Vagina (tissue), 2 donors: ENCODE measurements around the gene TLCD3A. TPM values are rescaled to one million over a fixed set of nuclear protein-coding genes. Genes with fewer than 3 reads are reported as not detected.

Source experiments
- DNase-seq, 2 donors: peaks; one replicate each; pipeline ENCODE4 v3.0.0-alpha.2; 2017; ENCODE audit errors: extremely low spot score in 2 of 2
- H3K27ac ChIP-seq: fragments of 200-600 bp; sonication (generic); one replicate; pipeline ENCODE4 v1.5.1; 2019
- H3K27me3 ChIP-seq: fragments of 200-600 bp; sonication (generic); one replicate; pipeline ENCODE4 v1.5.1; 2019
- H3K36me3 ChIP-seq, 2 donors: fragments of 200-600 bp; sonication (generic); one replicate each; pipeline ENCODE4 v1.5.1; 2017 to 2019
- H3K4me1 ChIP-seq: fragments of 200-600 bp; sonication (generic); one replicate; pipeline ENCODE4 v1.5.1; 2019
- H3K4me3 ChIP-seq, 2 donors: fragments of 200-600 bp; sonication (generic); 1 replicate in 1 of 2; 2 replicates in 1 of 2; pipeline ENCODE4 v1.5.1; 2016 to 2019
- H3K9me3 ChIP-seq: fragments of 200-600 bp; sonication (generic); one replicate; pipeline ENCODE4 v1.5.1; 2019
- CTCF ChIP-seq, 3 experiments: fragments of 450-650 bp in 2 of 3; fragments of 200-600 bp in 1 of 3; sonication (generic) in 1 of 3; IDR thresholded peaks; one replicate each; pipeline ENCODE4 v1.5.1; 2017 to 2019; ENCODE audit warnings: antibody characterized with exemption in 3 of 3, mild to moderate bottlenecking in 2 of 3, moderate library complexity in 2 of 3
- POLR2A ChIP-seq, 2 donors: fragments of 450-650 bp; IDR thresholded peaks; one replicate each; pipeline ENCODE4 v1.6.1; 2017; ENCODE audit warnings: antibody characterized with exemption in 2 of 2, mild to moderate bottlenecking in 2 of 2, moderate library complexity in 2 of 2
- POLR2AphosphoS5 ChIP-seq, 2 donors: sonication (generic); formaldehyde crosslinking; IDR thresholded peaks; one replicate each; pipeline ENCODE4 v1.9.0; 2017; ENCODE audit warnings: antibody characterized with exemption in 2 of 2, mild to moderate bottlenecking in 2 of 2, low read depth in 1 of 2; ENCODE audit not compliant: insufficient read depth in 1 of 2
- intact Hi-C: fragments of 100-400 bp; cut with DNase I; formaldehyde crosslinking; loops from one replicate; pipeline ENCODE4 v1.15.1; 2023
- total RNA-seq: library from RNA; depleted of rRNA; stranded (reverse); fragments of >200 nt; gene quantifications from one replicate; pipeline ENCODE4 v1.2.3, GENCODE V29; 2016

The TLCD3A gene
- total RNA-seq, 1 donor from 2014 or later: 18.7 TPM

DNA sequence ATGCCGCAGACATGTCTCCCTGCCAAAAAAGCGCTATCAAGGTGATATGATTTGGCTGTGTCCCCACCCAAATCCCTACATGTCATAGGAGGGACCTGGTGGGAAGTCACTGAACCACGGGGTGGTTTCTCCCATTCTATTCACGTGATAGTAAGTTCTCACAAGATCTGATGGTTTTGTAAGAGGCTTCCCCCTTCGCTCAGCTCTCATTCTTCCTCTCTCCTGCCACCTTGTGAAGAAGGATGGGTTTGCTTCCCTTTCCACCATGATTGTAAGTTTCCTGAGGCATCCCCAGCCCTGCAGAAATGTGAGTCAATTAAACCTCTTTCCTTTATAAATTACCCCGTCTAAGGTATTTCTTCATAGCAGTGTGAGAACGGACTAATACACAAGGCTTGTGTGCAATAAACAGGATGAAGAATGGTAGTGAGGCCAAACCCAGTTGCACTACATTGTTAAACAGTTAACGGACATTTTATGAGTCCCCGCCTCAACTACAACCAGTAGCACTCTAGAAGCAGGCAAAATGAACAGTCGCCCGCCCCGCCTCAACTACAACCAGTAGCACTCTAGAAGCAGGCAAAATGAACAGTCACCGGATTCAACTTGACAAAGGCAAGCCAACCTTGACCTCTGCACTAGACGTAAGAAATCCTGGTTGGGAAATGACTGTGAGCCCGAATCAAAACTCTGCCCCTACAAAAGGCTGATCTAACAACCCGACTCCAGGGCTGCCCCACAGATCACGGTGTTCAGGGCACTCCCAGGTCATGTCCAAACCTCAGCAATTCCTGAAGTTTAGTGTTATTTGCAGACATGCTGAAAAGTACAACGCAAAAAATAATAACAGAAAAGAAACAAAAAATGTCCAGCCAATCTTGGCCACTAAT lies 44.1 kb upstream of the TLCD3A start:
- TF ChIP-seq POLR2AphosphoS5 (IDR thresholded peaks at IDR 0.05; ENCODE audit: insufficient read depth in 1 of 2, low read depth in 1 of 2): no peak
- no peak for TF ChIP-seq POLR2A (IDR thresholded peaks at IDR 0.05)
- no peak for TF ChIP-seq CTCF (IDR thresholded peaks at IDR 0.05)
- no peaks in the 10 kb centered on the region for H3K27me3 ChIP-seq
- no peaks in the 10 kb centered on the region for H3K9me3 ChIP-seq
- intact Hi-C loops: no loop called here
- no peak overlapping the region for H3K4me3 ChIP-seq
- no peak overlapping the region for H3K27ac ChIP-seq
- peaks cover 0 to 8% of the 10 kb centered on the region in 2 donors for H3K36me3 ChIP-seq
- no peaks in the 10 kb centered on the region for H3K4me1 ChIP-seq
- DNase-seq: no peak

DNA sequence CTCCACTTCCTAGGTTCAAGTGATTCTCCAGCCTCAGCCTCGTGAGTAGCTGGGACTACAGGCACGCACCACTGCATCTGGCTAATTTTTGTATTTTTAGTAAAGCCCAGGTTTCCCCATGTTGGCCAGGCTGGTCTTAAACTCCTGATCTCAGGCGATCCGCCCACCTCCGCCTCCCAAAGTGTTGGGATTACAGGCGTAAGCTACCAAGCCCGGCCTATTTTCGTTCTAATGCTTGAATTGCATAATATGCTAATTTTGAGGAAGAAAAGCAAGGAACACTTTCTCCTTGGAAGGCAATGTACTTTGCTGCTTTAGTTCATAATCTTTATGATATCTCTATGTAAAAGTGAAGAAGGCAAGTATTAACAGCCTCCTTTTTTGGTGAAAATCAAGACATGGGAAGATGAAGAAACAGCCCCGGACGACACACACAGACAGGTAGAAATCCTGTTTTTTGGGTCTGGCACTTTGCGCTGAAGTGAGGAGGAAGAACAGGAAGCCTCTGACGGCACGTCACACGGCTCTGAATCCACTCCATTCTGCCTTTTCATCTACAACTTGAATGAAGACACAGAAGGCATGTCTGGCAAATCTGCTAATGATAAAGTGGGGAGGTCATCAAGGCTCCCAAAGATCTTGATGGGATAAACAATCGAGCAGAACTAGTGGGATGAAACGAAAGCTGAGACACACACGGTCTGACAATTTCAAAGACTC lies 42.7 kb upstream of the TLCD3A start:
- Histone ChIP-seq H3K36me3 (peaks cover 0 to 9% of the 10 kb centered on the region in 2 donors), H3K9me3 (no peaks in the 10 kb centered on the region), H3K27ac (no peak overlapping the region), H3K4me3 (no peak overlapping the region), H3K4me1 (no peaks in the 10 kb centered on the region), H3K27me3 (no peaks in the 10 kb centered on the region)
- no peak for TF ChIP-seq POLR2AphosphoS5 (IDR thresholded peaks at IDR 0.05; ENCODE audit: insufficient read depth in 1 of 2, low read depth in 1 of 2)
- TF ChIP-seq CTCF (IDR thresholded peaks at IDR 0.05): no peak
- TF ChIP-seq POLR2A (IDR thresholded peaks at IDR 0.05): no peak
- no peak for DNase-seq
- intact Hi-C loops: no loop called here

GRCh38 chr17:690361-690760 lies 42.0 kb upstream of the TLCD3A start:
- Histone ChIP-seq H3K36me3 (peaks cover 0 to 16% of the 10 kb centered on the region in 2 donors), H3K9me3 (no peaks in the 10 kb centered on the region)

DNA sequence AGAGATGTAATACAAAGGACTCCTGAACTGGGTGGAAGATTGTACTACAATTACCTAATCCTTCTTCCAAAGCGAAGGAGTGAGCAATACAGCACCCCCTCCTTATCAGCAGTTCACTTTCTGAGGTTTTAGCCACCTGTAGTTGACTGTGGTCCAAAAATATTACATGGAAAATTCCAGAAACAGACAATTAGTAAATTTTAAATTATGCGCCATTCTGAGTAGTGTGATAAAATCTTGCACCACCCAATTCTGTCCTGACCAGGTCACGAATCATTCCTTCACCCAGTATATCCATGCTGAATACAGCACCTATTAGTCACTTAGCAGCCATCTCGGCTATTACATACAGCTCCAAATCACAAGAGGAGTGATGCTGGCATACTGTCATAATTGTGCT lies 41.0 kb upstream of the TLCD3A start:
- no peak for TF ChIP-seq CTCF (IDR thresholded peaks at IDR 0.05)
- TF ChIP-seq POLR2AphosphoS5 (IDR thresholded peaks at IDR 0.05; ENCODE audit: insufficient read depth in 1 of 2, low read depth in 1 of 2): no peak
- TF ChIP-seq POLR2A (IDR thresholded peaks at IDR 0.05): no peak
- no peak overlapping the region for H3K4me3 ChIP-seq
- no peak overlapping the region for H3K27ac ChIP-seq
- intact Hi-C loops: no loop called here
- H3K36me3 ChIP-seq: peaks cover 0 to 21% of the 10 kb centered on the region in 2 donors
- H3K27me3 ChIP-seq: no peaks in the 10 kb centered on the region
- DNase-seq: no peak
- peaks cover 10% of the 10 kb centered on the region for H3K4me1 ChIP-seq
- H3K9me3 ChIP-seq: no peaks in the 10 kb centered on the region

More at GRCh38 chr17:690361-690760, 42.0 kb upstream of the TLCD3A start:
- DNase-seq: no peak
- Histone ChIP-seq H3K4me1 (no peaks in the 10 kb centered on the region), H3K27ac (no peak overlapping the region), H3K4me3 (no peak overlapping the region), H3K27me3 (no peaks in the 10 kb centered on the region)
- intact Hi-C loops: no loop called here
- TF ChIP-seq POLR2AphosphoS5 (IDR thresholded peaks at IDR 0.05; ENCODE audit: insufficient read depth in 1 of 2, low read depth in 1 of 2) (no peak), CTCF (IDR thresholded peaks at IDR 0.05) (no peak), POLR2A (IDR thresholded peaks at IDR 0.05) (no peak)
